Activated naive CD8-positive, alpha-beta T cell (primary cell): Measurements from ENCODE around the gene NPPA.

ENCODE experiments used
- H3K27ac Mint-ChIP-seq: one replicate; pipeline ENCODE4 v1.8.0; 2021; ENCODE audit warnings: mixed read lengths
- H3K27me3 Mint-ChIP-seq: one replicate; pipeline ENCODE4 v1.8.0; 2021; ENCODE audit warnings: mixed read lengths
- H3K36me3 Mint-ChIP-seq: one replicate; pipeline ENCODE4 v1.8.0; 2021; ENCODE audit warnings: mixed read lengths
- H3K4me1 Mint-ChIP-seq: one replicate; pipeline ENCODE4 v1.8.0; 2021; ENCODE audit warnings: low read depth, mixed read lengths
- H3K4me3 Mint-ChIP-seq: one replicate; pipeline ENCODE4 v1.8.0; 2021; ENCODE audit warnings: mild to moderate bottlenecking, mixed read lengths
- H3K9me3 Mint-ChIP-seq: one replicate; pipeline ENCODE4 v1.8.0; 2021; ENCODE audit warnings: low read depth, mixed read lengths

The NPPA gene

DNA sequence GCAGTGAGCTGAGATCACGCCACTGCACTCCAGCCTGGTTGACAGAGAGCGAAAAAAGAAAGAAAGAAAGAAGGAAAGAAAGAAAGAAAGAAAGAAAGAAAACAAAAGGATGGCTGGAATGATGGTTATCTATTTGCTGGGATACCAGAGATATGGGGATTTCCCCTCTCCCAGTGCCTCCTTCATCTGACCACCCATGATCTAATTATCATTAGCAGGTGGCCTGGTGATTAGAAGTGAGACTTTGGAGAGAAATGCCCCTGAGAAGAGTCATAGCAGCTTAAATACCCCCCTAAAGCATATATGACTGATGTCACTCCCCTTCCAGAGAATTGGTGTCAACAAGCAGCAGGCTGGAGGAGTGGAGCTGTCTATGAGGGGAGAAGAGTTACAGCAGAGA is 12.5 kb upstream of the NPPA start:
- H3K9me3 Mint-ChIP-seq = no peaks in the 10 kb centered on the region
- H3K27me3 Mint-ChIP-seq = peaks cover 32% of the 10 kb centered on the region
- H3K36me3 Mint-ChIP-seq = no peaks in the 10 kb centered on the region
- no peak overlapping the region for H3K27ac Mint-ChIP-seq
- H3K4me1 Mint-ChIP-seq = no peaks in the 10 kb centered on the region
- H3K4me3 Mint-ChIP-seq = no peak overlapping the region

DNA sequence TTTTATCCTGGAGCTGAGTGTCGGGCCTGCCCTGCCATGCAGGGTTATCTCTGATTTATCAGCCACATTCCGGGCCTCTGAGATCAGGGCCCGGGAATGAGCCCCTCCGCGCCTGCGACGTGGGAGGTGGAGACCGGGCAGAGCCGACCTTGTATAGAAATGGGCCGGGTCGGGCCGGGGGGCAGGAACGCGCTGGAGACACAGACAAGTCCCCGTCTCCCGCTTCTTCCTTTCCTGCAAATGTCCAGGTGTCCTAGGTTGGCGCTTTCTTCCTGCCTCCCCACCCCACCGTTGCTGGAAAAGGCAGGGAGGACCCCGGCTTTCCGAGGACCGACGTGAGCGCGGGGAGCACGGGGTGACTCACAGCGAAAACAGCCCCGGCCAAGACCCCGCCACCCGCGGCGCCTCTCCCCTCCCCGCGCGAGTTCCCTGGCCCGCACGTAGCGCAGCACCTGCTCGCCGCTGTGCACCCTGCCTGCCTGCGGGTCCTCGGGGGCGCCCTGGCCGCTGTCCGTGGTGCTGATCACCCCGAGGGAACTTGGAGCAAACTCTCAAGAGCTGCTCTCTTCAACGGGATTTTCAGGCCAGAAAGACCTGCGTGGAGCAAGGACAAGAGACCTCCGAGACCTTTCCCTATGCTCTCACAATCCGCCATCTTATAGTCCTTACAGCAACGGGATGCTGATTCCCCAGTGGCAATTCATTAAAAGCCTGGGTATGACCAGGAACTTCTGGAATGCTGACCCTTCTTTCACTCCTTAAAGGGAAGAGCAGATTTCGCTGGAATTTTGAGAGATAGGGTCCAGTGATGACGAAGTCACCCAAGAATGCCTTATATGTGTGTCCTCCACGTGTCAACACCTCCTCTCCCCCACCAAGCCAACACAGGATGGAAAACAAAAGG is 11.6 kb upstream of the NPPA start:
- Mint-ChIP-seq H3K9me3 (no peaks in the 10 kb centered on the region), H3K27me3 (peaks cover 32% of the 10 kb centered on the region), H3K4me3 (no peak overlapping the region), H3K36me3 (no peaks in the 10 kb centered on the region), H3K27ac (no peak overlapping the region), H3K4me1 (no peaks in the 10 kb centered on the region)

DNA sequence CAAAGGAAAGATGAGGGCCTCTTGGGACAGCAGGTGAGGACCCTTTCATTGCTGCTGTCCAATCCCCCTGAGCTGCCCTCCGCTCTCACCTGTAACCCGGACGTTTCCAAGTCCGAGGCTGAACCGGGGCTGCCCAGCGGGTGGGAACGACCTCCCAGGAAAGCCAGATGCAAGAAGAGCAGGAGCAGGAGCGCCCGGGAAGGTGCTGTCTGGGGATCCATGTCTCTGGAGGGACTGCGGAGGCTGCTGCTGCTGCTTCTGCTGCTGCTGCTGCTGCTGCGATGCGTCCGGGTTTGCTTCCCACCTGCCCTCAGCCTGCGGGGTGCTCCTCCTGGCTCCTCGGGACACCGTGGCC is 11.0 kb upstream of the NPPA start, which contains the start of gene NPPB:
Gene NPPB, minus strand, starts transcription at position 333 of the 355 bp plus-strand sequence. Its CDS starts 112 bp downstream, at position 221.
- Mint-ChIP-seq H3K4me3 (no peak within 1 kb of the TSS), H3K27me3 (peaks cover 34% of the 10 kb centered on the region), H3K9me3 (no peaks in the 10 kb centered on the region)

DNA sequence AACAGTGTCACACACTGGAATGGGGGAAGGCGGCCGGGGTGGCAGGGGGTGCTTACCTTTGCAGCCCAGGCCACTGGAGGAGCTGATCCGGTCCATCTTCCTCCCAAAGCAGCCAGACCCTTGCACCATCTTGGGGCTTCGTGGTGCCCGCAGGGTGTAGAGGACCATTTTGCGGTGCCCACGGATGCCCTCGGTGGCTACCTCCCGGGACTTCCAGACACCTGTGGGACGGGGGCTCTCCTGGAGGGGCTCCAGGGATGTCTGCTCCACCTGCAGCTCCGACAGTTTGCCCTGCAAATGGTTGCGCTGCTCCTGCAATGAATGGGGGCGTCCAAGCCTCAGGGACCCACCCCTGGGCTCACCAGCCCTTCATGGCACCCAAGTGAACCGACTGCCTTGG is 10.6 kb upstream of the NPPA start:
- peaks cover 34% of the 10 kb centered on the region for H3K27me3 Mint-ChIP-seq
- H3K4me3 Mint-ChIP-seq = no peak overlapping the region
- no peak overlapping the region for H3K27ac Mint-ChIP-seq
- no peaks in the 10 kb centered on the region for H3K4me1 Mint-ChIP-seq
- H3K9me3 Mint-ChIP-seq = no peaks in the 10 kb centered on the region
- H3K36me3 Mint-ChIP-seq = no peaks in the 10 kb centered on the region

More for the DNA sequence above, 11.0 kb upstream of the NPPA start, which contains the start of gene NPPB:
- H3K36me3 Mint-ChIP-seq = no peaks in the 10 kb centered on the region
- H3K4me1 Mint-ChIP-seq = no peaks in the 10 kb centered on the region
- no peak within 1 kb of the TSS for H3K27ac Mint-ChIP-seq

DNA sequence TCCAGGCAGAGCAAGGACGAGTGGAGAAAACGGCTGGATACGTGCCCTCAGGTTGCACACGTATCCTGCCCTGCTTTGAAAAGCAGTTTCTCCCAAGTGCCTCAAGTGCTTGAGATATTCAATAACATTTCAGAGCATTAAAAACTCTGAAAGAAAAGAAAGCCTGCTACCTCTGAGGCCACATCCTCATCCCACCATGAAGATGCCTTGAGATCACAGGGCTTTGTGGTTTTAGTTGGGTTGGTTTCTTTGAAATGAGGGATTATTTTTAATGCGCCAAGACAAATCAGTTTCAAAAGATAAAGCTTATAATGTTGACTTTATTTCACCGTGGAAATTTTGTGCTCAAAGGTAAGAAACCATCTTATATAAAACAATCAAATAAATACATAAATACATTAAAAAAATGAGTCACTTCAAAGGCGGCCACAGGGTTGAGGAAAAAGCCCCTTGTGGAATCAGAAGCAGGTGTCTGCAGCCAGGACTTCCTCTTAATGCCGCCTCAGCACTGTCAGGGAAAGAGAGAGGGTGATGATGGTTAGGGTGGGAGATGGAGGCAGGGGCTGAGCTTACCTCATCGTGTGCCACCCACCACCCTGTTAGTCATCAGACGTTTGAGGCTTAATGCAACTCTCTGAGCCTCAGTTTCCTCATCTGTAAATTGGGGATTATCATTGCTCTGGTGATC is 9.7 kb upstream of the NPPA start:
- no peaks in the 10 kb centered on the region for H3K36me3 Mint-ChIP-seq
- no peaks in the 10 kb centered on the region for H3K9me3 Mint-ChIP-seq
- no peaks in the 10 kb centered on the region for H3K4me1 Mint-ChIP-seq
- H3K27me3 Mint-ChIP-seq = peaks cover 29% of the 10 kb centered on the region
- H3K27ac Mint-ChIP-seq = no peak overlapping the region
- H3K4me3 Mint-ChIP-seq = no peak overlapping the region

DNA sequence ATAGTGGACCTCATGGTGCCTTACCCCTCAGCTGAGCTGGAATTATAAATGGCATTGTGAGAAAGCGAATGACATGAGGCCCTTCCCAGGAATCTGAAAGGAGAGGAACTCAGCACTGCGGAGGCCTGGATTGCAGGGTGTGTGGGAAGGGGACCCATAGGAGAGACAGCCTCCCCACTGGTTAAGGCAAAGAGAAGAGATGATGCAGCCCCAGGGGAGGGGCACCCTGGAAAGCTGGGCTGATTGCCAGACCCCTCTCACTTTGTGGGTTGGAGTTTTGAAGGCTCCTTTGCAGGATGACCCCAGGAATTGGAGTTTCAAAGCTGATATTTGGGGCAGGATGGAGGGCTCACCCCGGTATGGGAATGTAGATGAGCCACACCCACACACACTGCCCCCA is 9.1 kb upstream of the NPPA start:
- no peaks in the 10 kb centered on the region for H3K9me3 Mint-ChIP-seq
- no peak overlapping the region for H3K27ac Mint-ChIP-seq
- no peak overlapping the region for H3K4me3 Mint-ChIP-seq
- H3K27me3 Mint-ChIP-seq = peaks cover 25% of the 10 kb centered on the region
- no peaks in the 10 kb centered on the region for H3K4me1 Mint-ChIP-seq
- H3K36me3 Mint-ChIP-seq = no peaks in the 10 kb centered on the region

DNA sequence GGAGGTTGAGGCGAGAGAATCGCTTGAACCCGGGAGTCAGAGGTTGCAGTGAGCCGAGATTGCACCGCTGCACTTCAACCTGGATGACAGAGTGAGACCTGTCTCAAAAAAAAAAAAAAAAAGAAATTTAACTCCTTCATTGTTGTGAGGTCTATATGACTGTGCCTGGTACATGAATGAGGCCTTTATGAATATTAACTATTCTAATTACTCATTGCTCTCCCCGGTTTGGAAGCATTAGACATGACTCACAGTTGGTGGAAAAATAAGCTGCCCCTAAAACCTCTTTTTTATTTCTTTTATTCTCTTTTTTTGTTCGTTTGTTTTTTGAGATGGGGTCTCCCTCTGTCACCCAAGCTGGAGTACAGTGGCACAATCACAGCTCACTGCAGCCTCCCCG is 7.8 kb upstream of the NPPA start:
- Mint-ChIP-seq H3K27ac (no peak overlapping the region), H3K27me3 (peaks cover 18% of the 10 kb centered on the region), H3K9me3 (no peaks in the 10 kb centered on the region)

DNA sequence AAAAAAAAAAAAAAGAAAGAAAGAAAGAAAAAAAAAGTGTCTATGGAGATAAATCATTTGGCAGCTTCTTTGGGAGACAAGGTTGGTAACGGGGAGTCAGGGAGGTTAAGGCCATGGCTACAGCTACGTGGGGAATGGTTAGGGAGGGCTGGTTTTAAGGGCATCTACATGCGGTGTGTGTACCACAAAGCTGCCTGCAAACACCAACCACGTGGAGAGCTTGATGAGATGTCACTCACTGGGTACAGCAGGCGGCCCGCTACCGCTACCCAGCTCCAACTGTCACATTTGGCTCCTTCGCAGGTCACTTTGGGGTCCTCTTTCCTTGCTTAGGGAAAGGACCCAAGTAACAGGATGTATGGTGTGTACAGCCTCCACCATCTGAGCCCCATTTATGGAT is 6.9 kb upstream of the NPPA start:
- H3K27ac Mint-ChIP-seq = no peak overlapping the region
- no peaks in the 10 kb centered on the region for H3K4me1 Mint-ChIP-seq
- H3K9me3 Mint-ChIP-seq = no peaks in the 10 kb centered on the region
- H3K36me3 Mint-ChIP-seq = no peaks in the 10 kb centered on the region
- H3K27me3 Mint-ChIP-seq = peaks cover 12% of the 10 kb centered on the region
- no peak overlapping the region for H3K4me3 Mint-ChIP-seq

More for the DNA sequence above, 7.8 kb upstream of the NPPA start:
- no peaks in the 10 kb centered on the region for H3K4me1 Mint-ChIP-seq
- H3K36me3 Mint-ChIP-seq = no peaks in the 10 kb centered on the region
- H3K4me3 Mint-ChIP-seq = no peak overlapping the region

DNA sequence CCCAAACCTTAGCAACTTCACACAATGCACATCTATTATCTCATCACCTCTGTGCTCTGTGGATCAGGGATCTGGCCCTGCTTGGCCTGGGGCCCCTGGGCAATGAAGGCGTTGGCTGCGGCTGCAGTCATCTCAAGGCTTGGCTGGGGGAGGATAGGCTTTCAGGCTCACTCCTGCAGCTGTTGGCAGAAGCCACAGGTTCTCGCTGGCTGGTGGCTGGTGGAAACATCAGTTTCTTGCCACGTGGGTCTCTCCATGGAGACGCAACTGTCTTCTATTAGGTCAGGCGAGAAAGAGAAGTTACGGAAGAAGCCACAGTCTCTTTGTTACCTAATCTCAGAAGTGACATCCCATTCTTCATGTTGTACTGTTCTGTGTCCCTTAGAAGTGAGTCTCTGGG is 3.6 kb upstream of the NPPA start:
- Mint-ChIP-seq H3K4me1 (no peaks in the 10 kb centered on the region), H3K27ac (no peak overlapping the region), H3K27me3 (peaks cover 6% of the 10 kb centered on the region), H3K4me3 (no peak overlapping the region), H3K9me3 (no peaks in the 10 kb centered on the region), H3K36me3 (no peaks in the 10 kb centered on the region)

DNA sequence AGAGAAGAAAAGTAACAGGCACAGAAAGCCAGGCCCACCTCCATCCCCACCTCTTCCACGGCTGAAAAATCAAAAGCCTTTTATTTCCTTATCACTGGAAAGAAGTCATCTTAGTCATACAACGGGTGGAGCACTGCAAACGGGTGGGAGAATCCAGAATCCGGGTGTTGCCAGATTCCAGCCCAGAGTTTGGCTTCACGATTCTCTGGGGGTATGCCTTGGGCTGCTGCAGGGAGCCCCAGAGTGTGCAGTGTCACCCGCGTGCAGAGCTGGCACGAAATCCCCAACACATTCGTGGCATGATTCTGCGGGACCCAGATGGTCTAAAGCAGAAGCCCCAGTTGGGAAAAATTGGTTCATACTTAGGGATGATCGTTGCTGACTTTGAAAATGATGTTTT is 2.6 kb upstream of the NPPA start:
- no peaks in the 10 kb centered on the region for H3K9me3 Mint-ChIP-seq
- H3K27ac Mint-ChIP-seq = no peak overlapping the region
- H3K27me3 Mint-ChIP-seq = peaks cover 6% of the 10 kb centered on the region
- H3K4me1 Mint-ChIP-seq = peaks cover 5% of the 10 kb centered on the region
- H3K4me3 Mint-ChIP-seq = no peak overlapping the region
- H3K36me3 Mint-ChIP-seq = no peaks in the 10 kb centered on the region

DNA sequence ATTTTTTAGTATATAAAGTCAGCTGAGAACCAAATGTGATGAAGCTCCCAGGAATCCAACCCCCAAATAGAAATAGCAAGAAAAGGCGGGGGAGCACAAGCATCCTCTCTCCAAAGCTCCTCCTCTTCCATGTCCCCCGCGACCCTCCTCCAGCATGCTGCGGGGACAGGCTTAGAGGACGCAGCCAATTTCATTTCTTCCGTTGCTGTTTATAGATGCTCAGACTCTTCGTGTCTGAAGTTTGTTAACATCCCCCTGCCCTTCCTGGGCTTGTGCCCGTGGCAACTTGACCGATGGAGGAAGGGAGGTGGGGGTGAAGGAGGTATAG is 754 bp upstream of the NPPA start:
- Mint-ChIP-seq H3K27ac (no peak overlapping the region), H3K4me3 (no peak overlapping the region), H3K4me1 (peaks cover 5% of the 10 kb centered on the region), H3K27me3 (no peaks in the 10 kb centered on the region), H3K36me3 (peaks cover 3% of the 10 kb centered on the region), H3K9me3 (no peaks in the 10 kb centered on the region)

DNA sequence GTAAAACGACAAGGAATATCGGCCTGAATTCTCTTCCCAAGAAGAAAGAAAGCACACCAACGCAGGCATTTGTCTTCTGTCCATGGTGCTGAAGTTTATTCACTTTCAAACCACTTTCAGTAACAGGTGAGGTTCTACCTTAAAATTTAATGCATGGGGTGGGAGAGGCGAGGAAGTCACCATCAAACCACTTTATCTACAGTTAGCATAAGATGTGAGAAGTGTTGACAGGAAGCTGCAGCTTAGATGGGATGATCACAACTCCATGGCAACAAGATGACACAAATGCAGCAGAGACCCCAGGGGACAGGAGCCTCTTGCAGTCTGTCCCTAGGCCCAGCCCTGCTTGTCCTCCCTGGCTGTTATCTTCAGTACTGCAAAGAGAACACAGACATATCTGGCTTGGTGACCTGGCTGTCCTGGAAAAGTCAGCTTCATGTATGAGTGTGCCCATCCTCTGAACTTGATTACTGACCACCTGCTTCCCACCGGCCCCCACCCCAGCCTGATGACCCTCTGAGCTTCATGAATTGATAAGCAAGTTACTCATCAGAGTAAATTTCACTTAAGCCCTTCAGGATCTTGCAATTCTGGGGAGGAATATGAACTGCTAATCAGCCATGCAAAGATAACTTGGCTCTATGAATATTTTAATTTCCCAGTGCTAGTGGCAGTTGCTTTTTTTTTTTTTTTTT is 1.8 kb downstream of the NPPA start:
- Mint-ChIP-seq H3K9me3 (no peaks in the 10 kb centered on the region), H3K36me3 (peaks cover 5% of the 10 kb centered on the region), H3K4me1 (peaks cover 5% of the 10 kb centered on the region), H3K27me3 (no peaks in the 10 kb centered on the region), H3K27ac (no peak overlapping the region), H3K4me3 (no peak overlapping the region)

DNA sequence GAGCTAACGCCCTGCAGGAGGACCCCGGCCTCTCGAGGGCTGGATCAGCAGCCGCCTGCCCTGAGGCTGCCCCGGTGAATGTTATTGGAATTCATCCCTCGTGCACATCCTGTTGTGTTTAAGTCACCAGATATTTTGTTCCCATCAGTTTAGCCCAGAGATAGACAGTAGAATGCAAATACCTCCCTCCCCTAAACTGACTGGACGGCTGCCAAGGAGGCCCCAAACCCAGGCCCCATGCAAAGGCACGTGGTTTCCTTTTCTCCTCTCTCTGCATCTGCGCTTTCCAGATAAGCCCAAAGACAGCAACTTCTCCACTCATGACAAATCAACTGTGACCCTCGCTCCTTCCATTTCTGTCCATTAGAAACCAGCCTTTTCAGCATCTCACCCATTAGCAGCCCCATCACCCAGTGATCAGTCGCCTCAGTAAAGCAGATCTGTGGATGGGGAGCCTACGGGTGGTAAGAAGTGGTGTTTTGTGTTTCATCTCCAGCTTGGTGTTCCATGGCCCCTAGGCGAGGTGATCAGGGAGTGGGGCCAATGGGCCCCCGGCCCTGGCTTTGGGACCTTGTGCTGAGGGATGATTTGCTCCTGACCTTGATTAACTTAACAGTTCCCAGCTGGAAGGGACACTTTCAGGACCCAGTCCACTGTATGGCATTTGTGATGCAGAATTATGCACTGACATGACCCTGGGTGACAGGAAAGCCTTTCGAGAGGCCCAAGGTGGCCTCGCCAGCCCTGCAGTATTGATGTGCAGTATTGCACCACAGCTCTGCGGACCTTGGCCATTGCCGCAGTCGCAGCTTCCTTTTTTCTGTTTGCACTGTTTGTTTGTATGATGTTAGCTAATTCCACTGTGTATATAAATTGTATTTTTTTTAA is 5.2 kb downstream of the NPPA start:
- H3K27me3 Mint-ChIP-seq = no peaks in the 10 kb centered on the region
- peaks cover 5% of the 10 kb centered on the region for H3K4me1 Mint-ChIP-seq
- no peak overlapping the region for H3K27ac Mint-ChIP-seq
- no peak overlapping the region for H3K4me3 Mint-ChIP-seq
- no peaks in the 10 kb centered on the region for H3K9me3 Mint-ChIP-seq
- H3K36me3 Mint-ChIP-seq = peaks cover 9% of the 10 kb centered on the region

DNA sequence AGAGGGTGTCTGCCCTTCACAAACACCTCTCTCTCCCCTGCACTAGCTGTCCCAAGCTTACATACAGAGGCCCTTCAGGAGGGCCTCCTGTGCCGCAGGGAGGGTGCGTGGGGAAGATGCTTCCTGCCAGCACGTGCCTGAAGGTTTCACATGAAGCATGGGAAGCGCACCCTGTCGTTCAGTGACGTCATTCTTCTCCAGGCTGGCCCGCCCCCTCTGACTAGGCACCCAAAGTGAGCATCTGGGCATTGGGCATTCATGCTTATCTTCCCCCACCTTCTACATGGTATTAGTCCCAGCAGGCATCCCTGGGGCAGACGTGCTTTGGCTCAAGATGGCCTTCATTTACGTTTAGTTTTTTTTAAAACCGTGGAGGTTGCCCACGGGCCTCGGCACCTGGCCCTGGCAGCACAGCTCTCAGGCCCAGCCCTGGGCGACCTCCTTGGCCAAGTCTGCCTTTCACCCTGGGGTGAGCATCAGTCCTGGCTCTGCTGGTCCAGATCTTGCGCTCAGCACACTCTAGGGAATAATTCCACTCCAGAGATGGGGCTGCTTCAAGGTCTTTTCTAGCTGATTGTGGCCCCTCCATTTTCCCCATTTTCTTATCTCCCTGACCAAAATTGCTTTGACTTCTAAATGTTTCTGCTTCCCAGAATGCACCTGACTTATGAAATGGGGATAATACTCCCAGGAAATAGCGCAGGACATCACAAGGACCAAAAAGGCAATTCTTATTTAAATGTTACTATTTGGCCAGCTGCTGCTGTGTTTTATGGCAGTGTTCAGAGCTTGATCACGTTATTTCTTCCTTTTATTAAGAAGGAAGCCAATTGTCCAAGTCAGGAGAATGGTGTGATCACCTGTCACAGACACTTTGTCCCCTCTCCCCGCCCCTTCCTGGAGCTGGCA is 6.1 kb downstream of the NPPA start:
- Mint-ChIP-seq H3K27me3 (no peaks in the 10 kb centered on the region), H3K4me3 (no peak overlapping the region), H3K36me3 (peaks cover 9% of the 10 kb centered on the region), H3K27ac (no peak overlapping the region), H3K4me1 (peaks cover 5% of the 10 kb centered on the region), H3K9me3 (no peaks in the 10 kb centered on the region)
